OCI-LY7 (cell line): Measurements from ENCODE around the gene TSTD1.

Experiments
- EZH2phosphoT487 ChIP-seq: fragments of 200-600 bp; sonication (generic); IDR thresholded peaks from 2 replicates; pipeline ENCODE4 v1.6.1; 2018; ENCODE audit warnings: low read depth, borderline replicate concordance, mild to moderate bottlenecking, mixed run types, antibody characterized with exemption, low read length, moderate library complexity, mixed read lengths
- TF ChIP-seq, protein P1 (sequence below): fragments of 200-600 bp; sonication (generic); conservative IDR thresholded peaks from 2 replicates; pipeline ENCODE4 v1.5.1; 2014; ENCODE audit warnings: mild to moderate bottlenecking, antibody characterized with exemption, low read length, moderate library complexity, mixed read lengths

DNA sequence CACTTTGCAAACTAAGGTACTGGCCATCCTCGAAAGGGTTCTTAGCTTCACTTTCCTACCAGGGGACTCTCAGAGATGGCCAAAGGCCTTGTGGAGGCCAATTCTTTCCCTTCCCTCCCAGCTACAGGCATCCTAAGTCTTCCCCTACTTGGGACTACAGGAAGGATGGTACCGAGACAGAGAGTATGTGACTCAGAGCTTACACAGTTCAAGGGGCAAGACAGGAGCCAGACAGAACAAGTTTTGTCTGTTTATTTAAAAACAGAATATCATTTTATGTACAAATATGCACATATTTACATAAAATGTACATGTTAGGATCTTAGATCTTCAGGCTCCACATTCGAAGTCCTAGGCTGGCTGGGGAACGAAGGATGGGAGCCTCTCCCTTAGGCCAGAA lies 32.0 kb upstream of the TSTD1 start:
- TF ChIP-seq, protein P1, sequence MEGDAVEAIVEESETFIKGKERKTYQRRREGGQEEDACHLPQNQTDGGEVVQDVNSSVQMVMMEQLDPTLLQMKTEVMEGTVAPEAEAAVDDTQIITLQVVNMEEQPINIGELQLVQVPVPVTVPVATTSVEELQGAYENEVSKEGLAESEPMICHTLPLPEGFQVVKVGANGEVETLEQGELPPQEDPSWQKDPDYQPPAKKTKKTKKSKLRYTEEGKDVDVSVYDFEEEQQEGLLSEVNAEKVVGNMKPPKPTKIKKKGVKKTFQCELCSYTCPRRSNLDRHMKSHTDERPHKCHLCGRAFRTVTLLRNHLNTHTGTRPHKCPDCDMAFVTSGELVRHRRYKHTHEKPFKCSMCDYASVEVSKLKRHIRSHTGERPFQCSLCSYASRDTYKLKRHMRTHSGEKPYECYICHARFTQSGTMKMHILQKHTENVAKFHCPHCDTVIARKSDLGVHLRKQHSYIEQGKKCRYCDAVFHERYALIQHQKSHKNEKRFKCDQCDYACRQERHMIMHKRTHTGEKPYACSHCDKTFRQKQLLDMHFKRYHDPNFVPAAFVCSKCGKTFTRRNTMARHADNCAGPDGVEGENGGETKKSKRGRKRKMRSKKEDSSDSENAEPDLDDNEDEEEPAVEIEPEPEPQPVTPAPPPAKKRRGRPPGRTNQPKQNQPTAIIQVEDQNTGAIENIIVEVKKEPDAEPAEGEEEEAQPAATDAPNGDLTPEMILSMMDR, result no peak
- TF ChIP-seq EZH2phosphoT487, result no peak
